Stimulated activated CD4-positive, alpha-beta T cell treated with anti-CD3 and anti-CD28 coated beads, TNF-alpha, amount 100 ng/mL, for 1 hour (primary cell): Measurements from ENCODE around the gene NMT2.

Experiments used
- DNase-seq, 3 donors: peaks; one replicate each; pipeline ENCODE4 v3.0.0-alpha.2; 2020; ENCODE audit warnings: low read depth in 3 of 3, low spot score in 1 of 3

Gene NMT2

DNA sequence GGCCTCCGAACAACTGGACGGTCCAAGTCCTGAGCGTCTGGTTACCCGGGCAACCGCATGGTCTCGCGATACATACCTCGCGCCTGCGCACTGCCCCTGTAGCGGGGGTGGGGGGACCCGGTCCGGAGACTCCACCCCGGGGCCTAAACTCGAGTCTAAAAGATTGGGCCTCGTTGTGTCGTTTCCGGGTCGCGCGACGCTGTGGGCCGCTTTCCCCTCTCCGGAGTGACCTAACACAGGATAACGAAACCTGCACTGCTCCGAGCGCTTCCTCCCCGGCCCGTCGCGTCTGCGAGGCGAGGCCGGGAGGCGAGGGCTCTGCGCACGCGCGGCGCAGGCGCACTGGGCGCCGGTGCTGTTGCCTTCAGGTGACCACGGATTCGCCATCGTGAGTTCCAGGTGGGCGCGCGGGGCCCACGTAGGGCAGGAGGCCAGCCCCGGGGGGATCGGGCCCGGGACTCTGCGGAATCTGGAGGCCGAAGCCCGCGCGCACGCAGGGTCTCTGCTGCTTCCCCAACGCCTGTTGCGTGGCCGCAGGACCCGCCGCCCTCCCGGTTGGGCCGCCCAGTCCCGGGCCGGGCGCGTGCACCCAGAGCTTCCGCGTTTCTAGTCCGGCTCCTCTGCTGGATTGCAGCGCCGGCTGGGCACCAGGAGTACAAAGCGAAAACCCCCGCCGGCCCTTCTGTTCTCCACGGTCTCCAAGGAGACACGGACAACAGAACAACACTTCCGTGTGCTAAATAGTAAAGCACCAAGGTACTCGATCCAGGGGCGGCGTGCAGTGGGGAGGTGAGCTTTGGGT lies 71.3 kb downstream of the NMT2 start, which contains the start of gene RPP38:
RPP38 (plus strand) TSS at position 345 of the 802 bp plus-strand sequence. CDS start 5,960 bp downstream, outside the sequence.
- DNase-seq = peak; percentile 81 to 96 (median 86)

DNA sequence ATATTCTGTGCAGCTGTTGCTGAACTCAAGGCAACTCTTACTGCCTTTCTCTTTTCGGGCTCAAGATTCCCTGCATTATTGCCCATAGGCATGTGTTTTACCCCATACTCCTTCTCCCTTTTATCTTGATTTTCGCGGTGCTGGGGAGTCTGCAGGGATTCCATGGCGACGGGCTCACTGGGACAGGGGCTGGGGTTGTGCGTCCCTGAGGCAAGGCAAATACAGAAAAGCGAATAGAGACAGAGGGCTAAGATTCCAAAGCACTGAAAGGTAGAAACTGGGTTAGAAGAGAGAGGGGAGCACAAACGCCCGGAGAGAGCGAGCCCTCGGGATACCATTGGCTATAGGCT lies 71.9 kb downstream of the NMT2 start:
- no peak for DNase-seq

DNA sequence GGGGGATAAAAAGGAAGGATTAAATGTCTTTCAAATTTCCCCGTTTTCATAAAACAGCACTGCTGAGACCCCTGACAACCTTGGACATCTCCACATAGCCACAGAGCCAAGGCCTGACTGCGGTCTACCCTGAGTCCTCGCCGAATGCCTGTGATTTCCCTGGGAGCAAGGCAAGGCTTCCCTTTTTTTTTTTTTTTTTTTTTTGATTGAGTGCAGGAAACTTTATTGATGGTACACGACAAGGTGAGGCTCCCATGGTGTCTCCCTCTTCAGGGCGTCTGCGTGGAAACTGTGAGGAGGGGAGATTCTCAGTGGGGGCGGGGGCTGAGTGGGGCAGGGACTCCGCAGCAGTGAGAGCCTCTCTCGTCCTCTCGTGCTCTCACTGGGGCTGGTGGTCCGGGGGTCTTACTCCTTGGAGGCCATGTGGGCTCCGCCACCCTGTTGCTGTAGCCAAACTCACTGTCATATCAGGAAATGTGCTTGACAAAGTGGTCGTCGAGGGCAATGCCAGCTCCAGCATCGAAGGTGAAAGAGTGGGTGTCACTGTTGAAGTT lies 75.6 kb downstream of the NMT2 start:
- DNase-seq = no peak

GRCh38 chr10:15091418-15091817 lies 77.1 kb downstream of the NMT2 start:
- DNase-seq = no peak

GRCh38 chr10:15088428-15089261 lies 79.8 kb downstream of the NMT2 start, which contains the start of gene ACBD7:
TSS of gene ACBD7 (minus strand) at chr10:15088776. CDS start at chr10:15088728, 48 bp downstream.
- DNase-seq = peak; percentile 25 to 66 (median 51)

DNA sequence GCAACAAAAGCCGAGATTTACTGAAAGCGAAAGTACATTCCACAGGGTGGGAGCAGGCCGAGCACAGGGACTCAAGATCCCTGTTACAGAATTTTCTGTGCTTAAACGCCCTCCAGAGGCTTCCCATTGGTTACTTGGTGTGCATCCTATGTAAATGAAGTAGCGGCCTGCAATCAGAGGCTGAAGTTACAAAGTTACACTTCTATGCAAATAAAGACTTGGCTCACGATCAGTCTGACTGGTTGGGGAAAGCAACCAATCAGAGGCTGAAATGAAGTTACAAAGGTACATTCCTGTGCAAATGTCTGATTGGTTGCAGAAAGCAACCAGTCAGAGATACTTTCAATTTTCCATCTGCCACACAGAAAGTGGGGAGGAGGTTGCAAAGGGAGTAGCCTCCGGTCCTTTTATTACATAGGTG lies 84.0 kb downstream of the NMT2 start:
- DNase-seq = no peak

DNA sequence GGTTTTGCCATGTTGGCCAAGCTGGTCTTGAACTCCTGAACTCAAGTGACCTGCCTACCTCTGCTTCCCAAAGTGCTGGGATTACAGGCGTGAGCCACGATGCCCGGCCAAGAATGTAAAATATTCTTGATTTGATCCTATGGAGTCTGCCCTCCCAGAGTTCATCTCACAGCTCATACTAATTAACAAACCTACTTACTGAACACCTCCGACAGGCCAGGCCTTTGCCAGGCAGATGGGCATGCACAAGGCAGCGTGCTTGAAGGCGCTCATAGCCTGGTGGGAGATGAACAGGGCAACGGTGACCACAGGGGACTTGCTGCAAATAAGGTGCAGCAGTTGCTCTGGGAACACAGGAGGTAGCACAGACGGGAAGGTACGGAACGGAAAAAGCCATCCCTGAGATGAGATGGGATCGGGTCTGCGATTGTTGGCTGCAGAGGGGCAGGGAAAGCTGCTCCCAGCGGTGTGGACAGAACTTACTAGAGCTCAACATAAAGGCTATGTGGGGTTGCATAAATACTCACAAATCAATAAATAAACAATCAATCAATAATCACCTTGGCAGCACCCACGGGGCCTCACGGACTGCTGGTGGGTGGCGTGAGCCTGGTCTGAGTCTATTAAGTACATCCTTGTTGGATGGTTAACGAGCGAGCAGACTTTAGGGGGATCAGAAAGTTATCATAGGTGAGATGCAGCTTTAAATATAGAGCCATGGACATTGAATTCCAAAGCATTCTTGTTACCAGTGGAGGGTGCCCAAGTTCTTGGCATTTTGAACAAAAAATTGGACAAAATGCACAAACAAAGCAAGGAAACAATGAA lies 84.6 kb downstream of the NMT2 start:
- DNase-seq = no peak

- no peak for DNase-seq
These were observed 93.1 kb downstream of the NMT2 start for GRCh38 chr10:15075421-15075820.

DNA sequence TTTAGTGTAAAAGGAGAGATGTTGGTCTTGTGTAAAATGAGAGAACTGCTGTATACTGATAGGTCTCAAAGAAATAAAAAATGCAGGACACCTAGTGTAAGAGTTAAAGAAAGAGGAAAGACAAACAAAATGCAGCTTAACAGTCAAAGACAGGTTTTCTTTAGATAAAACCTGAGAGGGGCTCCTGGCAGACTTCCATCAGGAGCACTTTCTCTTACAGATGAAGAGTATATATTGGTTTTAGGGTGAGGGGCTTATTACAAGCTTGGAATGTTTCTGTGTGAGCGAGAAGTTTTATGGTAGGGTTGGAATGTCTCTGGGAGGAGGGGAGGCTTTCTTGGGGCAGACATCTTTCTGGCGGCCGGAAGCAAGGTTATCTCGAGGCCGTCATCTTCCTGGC lies 96.1 kb downstream of the NMT2 start:
- no peak for DNase-seq

DNA sequence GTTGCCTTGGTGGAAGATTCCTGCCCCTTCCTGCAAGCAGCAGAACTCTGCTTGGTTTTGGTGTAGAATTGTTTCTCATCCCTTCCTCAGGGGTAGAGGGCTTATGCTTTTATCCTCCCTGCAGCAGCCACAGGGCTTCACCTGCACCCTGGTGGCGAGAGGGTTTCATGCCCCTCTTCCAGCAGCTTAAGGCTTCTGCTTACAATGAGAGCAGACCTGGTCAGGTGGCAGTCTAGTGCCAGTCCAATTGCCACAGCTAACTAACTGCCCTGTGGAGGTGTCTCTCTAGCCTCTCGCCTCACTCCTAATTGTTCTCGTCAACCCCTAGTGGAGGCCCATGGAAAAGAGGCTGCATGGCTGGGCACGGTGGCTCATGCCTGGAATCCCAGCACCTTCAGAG lies 99.3 kb downstream of the NMT2 start:
- no peak for DNase-seq

DNA sequence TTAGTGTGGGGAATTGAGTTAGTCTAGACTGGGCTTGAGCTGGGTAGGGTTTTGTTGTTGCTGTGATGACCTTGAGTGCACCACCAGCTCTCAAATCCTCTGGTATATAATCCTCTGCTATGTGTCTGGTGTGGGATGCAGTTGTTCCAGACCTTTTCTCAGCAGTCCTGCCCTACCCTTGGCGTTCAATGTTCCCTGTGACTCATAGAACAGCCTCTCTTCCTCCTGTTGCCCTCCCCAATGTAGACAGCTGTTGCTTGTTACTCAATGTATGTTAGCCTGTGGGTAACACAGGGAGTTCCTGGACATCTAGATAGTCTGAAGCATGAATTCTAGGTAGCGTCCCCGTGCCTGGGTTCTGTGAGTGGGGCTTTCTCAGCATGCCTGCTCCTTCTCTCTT lies 99.7 kb downstream of the NMT2 start:
- no peak for DNase-seq

- DNase-seq = no peak
These were observed 101.3 kb downstream of the NMT2 start for GRCh38 chr10:15067154-15067553.

DNA sequence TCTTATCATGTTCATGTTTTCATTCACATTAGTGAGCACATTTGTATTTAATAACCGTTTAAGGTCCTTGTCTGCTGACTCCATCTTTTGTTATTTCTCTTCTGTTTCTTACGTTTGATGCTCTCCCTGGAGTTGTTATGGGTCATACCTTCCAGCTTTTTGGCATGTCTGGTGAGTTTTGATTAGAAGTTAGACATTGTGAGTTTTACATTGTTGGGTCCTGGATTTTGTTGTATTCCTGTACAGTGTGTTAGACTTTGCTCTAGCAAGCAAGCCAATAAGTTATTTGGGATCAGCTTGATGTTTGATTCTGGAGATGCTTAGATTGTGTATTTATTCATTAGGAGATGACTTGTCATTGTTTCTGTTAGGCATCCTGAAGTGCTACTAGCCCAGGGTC lies 107.9 kb downstream of the NMT2 start:
- no peak for DNase-seq

DNA sequence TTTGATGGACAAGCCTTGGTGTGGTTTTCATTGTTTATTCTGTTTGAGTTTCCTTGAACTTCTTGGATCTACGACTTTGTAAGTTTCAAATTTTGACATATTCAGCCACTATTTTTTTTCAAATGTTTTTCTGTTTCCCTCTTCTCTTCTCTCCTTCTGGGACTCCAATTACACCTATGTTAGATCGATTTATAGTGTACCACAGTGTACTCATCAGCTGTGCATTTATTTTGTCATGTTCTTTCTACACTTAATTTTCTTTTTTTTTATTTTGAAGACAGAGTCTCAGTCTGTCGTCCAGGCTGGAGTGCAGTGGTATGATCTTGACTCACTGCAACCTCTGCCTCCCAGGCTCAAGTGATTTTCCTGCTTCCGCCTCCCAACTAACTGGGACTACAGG lies 108.6 kb downstream of the NMT2 start:
- no peak for DNase-seq

DNA sequence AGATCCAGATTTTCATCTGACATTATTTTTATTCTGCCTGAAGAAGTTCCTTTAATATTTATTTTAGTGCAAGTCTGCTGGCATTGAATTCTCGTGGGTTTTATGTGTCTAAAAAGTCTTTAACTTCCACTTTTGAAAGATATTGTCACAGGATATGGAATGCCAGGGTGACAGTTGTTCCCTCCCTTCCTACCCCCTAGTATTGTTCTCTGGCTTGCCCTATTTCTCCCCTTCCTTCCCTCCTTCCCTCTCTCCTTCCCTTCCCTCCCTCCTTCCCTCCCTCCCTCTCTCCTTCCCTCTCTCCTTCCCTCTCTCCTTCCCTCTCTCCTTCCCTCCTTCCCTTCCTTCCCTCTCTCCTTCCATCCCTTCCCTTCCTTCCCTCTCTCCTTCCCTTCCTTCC lies 109.8 kb downstream of the NMT2 start:
- no peak for DNase-seq
